Mesendoderm (in vitro differentiated cells): ENCODE measurements around the gene MACROD2.

Source experiments
- DNase-seq: peaks from one replicate; pipeline ENCODE4 v3.0.0; 2013
- H2AK5ac ChIP-seq: 2 replicates; pipeline ENCODE4 v1.6.1; 2013; ENCODE audit warnings: low read length, inconsistent platforms
- H2BK120ac ChIP-seq: 2 replicates; pipeline ENCODE4 v1.6.1; 2013; ENCODE audit warnings: low read depth, mild to moderate bottlenecking, low read length, moderate library complexity, mixed read lengths
- H2BK15ac ChIP-seq: replicated peaks from 2 replicates; pipeline ENCODE4 v1.6.1; 2013; ENCODE audit warnings: low read depth, mild to moderate bottlenecking, moderate library complexity
- H2BK5ac ChIP-seq: 2 replicates; pipeline ENCODE4 v1.6.1; 2013; ENCODE audit warnings: low read length, inconsistent platforms
- H3K18ac ChIP-seq: 2 replicates; pipeline ENCODE4 v1.6.1; 2013; ENCODE audit warnings: mild to moderate bottlenecking, low read length, mixed read lengths
- H3K23ac ChIP-seq: one replicate; pipeline ENCODE4 v1.6.1; 2013; ENCODE audit warnings: low read length
- H3K27ac ChIP-seq: 2 replicates; pipeline ENCODE4 v1.5.1; 2013; ENCODE audit warnings: low read depth, mild to moderate bottlenecking, inconsistent platforms, low read length, moderate library complexity
- H3K27me3 ChIP-seq: 2 replicates; pipeline ENCODE4 v1.6.1; 2013; ENCODE audit warnings: low read length, control low read depth, mild to moderate bottlenecking, inconsistent platforms; ENCODE audit not compliant: insufficient read depth, poor library complexity
- H3K36me3 ChIP-seq: 2 replicates; pipeline ENCODE4 v1.6.1; 2013; ENCODE audit warnings: low read length, inconsistent platforms; ENCODE audit not compliant: control insufficient read depth, insufficient read depth
- H3K4ac ChIP-seq: one replicate; pipeline ENCODE4 v1.6.1; 2013; ENCODE audit warnings: low read depth, mild to moderate bottlenecking, low read length, moderate library complexity
- H3K4me1 ChIP-seq: 2 replicates; pipeline ENCODE4 v1.6.1; 2013; ENCODE audit warnings: low read depth, low read length, inconsistent platforms; ENCODE audit not compliant: control insufficient read depth
- H3K4me2 ChIP-seq: 2 replicates; pipeline ENCODE4 v1.6.1; 2013; ENCODE audit warnings: low read length
- H3K4me3 ChIP-seq: 2 replicates; pipeline ENCODE4 v1.5.1; 2013; ENCODE audit warnings: mild to moderate bottlenecking, low read length
- H3K56ac ChIP-seq: one replicate; pipeline ENCODE4 v1.6.1; 2013; ENCODE audit warnings: low read length
- H3K79me1 ChIP-seq: 2 replicates; pipeline ENCODE4 v1.6.1; 2013; ENCODE audit warnings: low read length, inconsistent platforms
- H3K79me2 ChIP-seq: 2 replicates; pipeline ENCODE4 v1.6.1; 2013; ENCODE audit warnings: mild to moderate bottlenecking, low read length; ENCODE audit not compliant: control insufficient read depth, insufficient read depth
- H3K9ac ChIP-seq: 2 replicates; pipeline ENCODE4 v1.6.1; 2013; ENCODE audit warnings: low read length, inconsistent platforms
- H4K5ac ChIP-seq: one replicate; pipeline ENCODE4 v1.6.1; 2013; ENCODE audit warnings: low read length
- H4K8ac ChIP-seq: one replicate; pipeline ENCODE4 v1.6.1; 2013; ENCODE audit warnings: low read depth, mild to moderate bottlenecking, control low read depth, low read length, moderate library complexity
- WGBS: extraction: QIAGEN DNeasy Blood & Tissue Kit; methylation state at CpG from one replicate; pipeline ENCODE4 v1.1.7; 2013; ENCODE audit warnings: low lambda C conversion rate, missing lambda C conversion rate; ENCODE audit not compliant: insufficient coverage; ENCODE audit errors: extremely low coverage; 5-methylcytosine and 5-hydroxymethylcytosine counted together

MACROD2 gene

DNA sequence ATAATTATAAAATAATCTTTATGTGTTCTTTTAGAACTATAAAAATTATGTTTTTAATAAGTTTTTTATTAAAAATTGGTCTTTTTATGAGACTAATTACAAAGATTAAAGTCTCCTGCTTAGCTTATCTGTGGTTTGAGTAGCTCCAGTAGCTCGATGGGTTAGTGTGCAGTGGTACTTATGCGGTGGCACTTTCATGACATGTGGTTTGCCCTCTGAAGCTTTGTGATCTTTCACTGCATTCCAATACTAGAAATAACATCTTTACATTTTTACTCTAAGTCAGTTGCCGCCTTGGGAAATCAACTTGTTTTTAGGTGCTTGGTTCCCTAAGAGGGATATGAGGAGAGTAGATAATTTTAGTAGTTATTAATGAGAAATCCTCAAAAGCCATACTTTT lies 1041.6 kb downstream of the MACROD2 start:
- Histone ChIP-seq H3K27me3 (no peaks in the 10 kb centered on the region), H4K5ac (no peak overlapping the region), H4K8ac (no peak overlapping the region), H3K4me1 (no peaks in the 10 kb centered on the region), H3K4me3 (no peak overlapping the region), H3K27ac (no peak overlapping the region), H2BK5ac (no peak overlapping the region), H3K18ac (no peak overlapping the region), H2BK15ac (no peak overlapping the region), H3K4ac (no peak overlapping the region), H3K4me2 (no peak overlapping the region), H3K36me3 (no peaks in the 10 kb centered on the region), H2AK5ac (no peak overlapping the region), H2BK120ac (no peak overlapping the region), H3K23ac (no peak overlapping the region), H3K9ac (no peak overlapping the region), H3K79me1 (no peaks in the 10 kb centered on the region), H3K56ac (no peak overlapping the region), H3K79me2 (no peaks in the 10 kb centered on the region)
- no peak for DNase-seq
- no CpG with 5 or more reads among the region's 3 CpGs for WGBS

GRCh38 chr20:15039088-15039752 lies 1043.9 kb downstream of the MACROD2 start:
- WGBS: no CpG with 5 or more reads among the region's 2 CpGs
- H3K4me1 ChIP-seq: no peaks in the 10 kb centered on the region

GRCh38 chr20:15042723-15043122 lies 1047.4 kb downstream of the MACROD2 start:
- no peak overlapping the region for H3K4me2 ChIP-seq
- no peak overlapping the region for H3K4ac ChIP-seq
- H3K23ac ChIP-seq: no peak overlapping the region
- no peaks in the 10 kb centered on the region for H3K79me1 ChIP-seq
- no peak overlapping the region for H3K4me3 ChIP-seq
- H3K9ac ChIP-seq: no peak overlapping the region
- H4K5ac ChIP-seq: no peak overlapping the region
- no peaks in the 10 kb centered on the region for H3K36me3 ChIP-seq
- no peak overlapping the region for H4K8ac ChIP-seq
- H3K4me1 ChIP-seq: no peaks in the 10 kb centered on the region
- no peaks in the 10 kb centered on the region for H3K27me3 ChIP-seq
- H2BK15ac ChIP-seq: no peak overlapping the region
- no peak overlapping the region for H2BK5ac ChIP-seq
- WGBS: no CpG with 5 or more reads among the region's 1 CpG
- H3K79me2 ChIP-seq: no peaks in the 10 kb centered on the region
- no peak overlapping the region for H3K18ac ChIP-seq
- no peak overlapping the region for H3K56ac ChIP-seq
- H2AK5ac ChIP-seq: no peak overlapping the region
- H2BK120ac ChIP-seq: no peak overlapping the region
- DNase-seq: no peak
- H3K27ac ChIP-seq: no peak overlapping the region

More at GRCh38 chr20:15039088-15039752, 1043.9 kb downstream of the MACROD2 start:
- no peak for DNase-seq
- Histone ChIP-seq H3K27ac (no peak overlapping the region), H3K4me2 (no peak overlapping the region), H3K79me1 (no peaks in the 10 kb centered on the region), H2BK5ac (no peak overlapping the region), H2BK15ac (no peak overlapping the region), H3K4me3 (no peak overlapping the region), H2AK5ac (no peak overlapping the region), H3K36me3 (no peaks in the 10 kb centered on the region), H3K9ac (no peak overlapping the region), H3K4ac (no peak overlapping the region), H4K8ac (no peak overlapping the region), H3K18ac (no peak overlapping the region), H3K79me2 (no peaks in the 10 kb centered on the region), H3K56ac (no peak overlapping the region), H4K5ac (no peak overlapping the region), H3K27me3 (no peaks in the 10 kb centered on the region), H2BK120ac (no peak overlapping the region), H3K23ac (no peak overlapping the region)

GRCh38 chr20:15045246-15045645 lies 1049.9 kb downstream of the MACROD2 start:
- H3K4ac ChIP-seq: no peak overlapping the region
- H3K56ac ChIP-seq: no peak overlapping the region
- no peak overlapping the region for H3K4me2 ChIP-seq
- no peak overlapping the region for H2AK5ac ChIP-seq
- no peak overlapping the region for H2BK120ac ChIP-seq
- H3K79me1 ChIP-seq: no peaks in the 10 kb centered on the region
- H3K23ac ChIP-seq: no peak overlapping the region
- no peak overlapping the region for H3K4me3 ChIP-seq
- WGBS: no CpG with 5 or more reads among the region's 4 CpGs
- H2BK15ac ChIP-seq: no peak overlapping the region
- H2BK5ac ChIP-seq: no peak overlapping the region
- H3K9ac ChIP-seq: no peak overlapping the region
- H3K27ac ChIP-seq: no peak overlapping the region
- H3K4me1 ChIP-seq: no peaks in the 10 kb centered on the region
- H4K5ac ChIP-seq: no peak overlapping the region
- DNase-seq: no peak
- peak overlapping the region; percentile 56 for H4K8ac ChIP-seq
- no peaks in the 10 kb centered on the region for H3K27me3 ChIP-seq
- no peaks in the 10 kb centered on the region for H3K79me2 ChIP-seq
- H3K18ac ChIP-seq: no peak overlapping the region
- no peaks in the 10 kb centered on the region for H3K36me3 ChIP-seq

GRCh38 chr20:15047042-15047441 lies 1051.7 kb downstream of the MACROD2 start:
- H2AK5ac ChIP-seq: no peak overlapping the region
- H3K4me3 ChIP-seq: no peak overlapping the region
- no peak overlapping the region for H3K56ac ChIP-seq
- no peaks in the 10 kb centered on the region for H3K79me2 ChIP-seq
- no peaks in the 10 kb centered on the region for H3K36me3 ChIP-seq
- H3K4me1 ChIP-seq: no peaks in the 10 kb centered on the region
- H2BK15ac ChIP-seq: no peak overlapping the region
- no peak overlapping the region for H2BK5ac ChIP-seq
- H3K23ac ChIP-seq: no peak overlapping the region
- H3K18ac ChIP-seq: no peak overlapping the region
- no peak overlapping the region for H3K4me2 ChIP-seq
- H4K5ac ChIP-seq: no peak overlapping the region
- no CpG with 5 or more reads among the region's 2 CpGs for WGBS
- H3K4ac ChIP-seq: no peak overlapping the region
- DNase-seq: no peak
- no peaks in the 10 kb centered on the region for H3K27me3 ChIP-seq
- no peak overlapping the region for H4K8ac ChIP-seq
- no peaks in the 10 kb centered on the region for H3K79me1 ChIP-seq
- no peak overlapping the region for H2BK120ac ChIP-seq
- H3K27ac ChIP-seq: no peak overlapping the region
- no peak overlapping the region for H3K9ac ChIP-seq

DNA sequence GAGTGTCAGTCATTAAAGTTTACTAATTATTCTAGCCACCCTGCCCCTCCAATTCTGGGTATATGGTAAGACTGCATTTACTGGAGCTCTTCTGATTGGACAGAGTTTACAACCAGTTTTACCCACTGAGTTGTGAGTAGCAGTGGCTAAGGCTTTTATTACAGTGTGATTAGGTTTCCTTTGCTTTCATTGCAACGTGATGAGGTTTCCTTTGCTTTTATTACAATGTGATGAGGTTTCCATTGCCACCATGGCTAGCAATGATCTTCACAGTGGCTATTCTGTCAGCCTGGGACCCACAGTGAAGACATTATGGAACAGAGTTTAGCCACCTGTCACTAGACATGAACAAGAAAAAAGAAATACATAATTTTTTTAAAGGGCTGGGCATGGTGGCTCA lies 1052.3 kb downstream of the MACROD2 start:
- H3K79me2 ChIP-seq: no peaks in the 10 kb centered on the region
- H3K36me3 ChIP-seq: no peaks in the 10 kb centered on the region
- H4K8ac ChIP-seq: no peak overlapping the region
- no peak overlapping the region for H3K4me3 ChIP-seq
- no peak overlapping the region for H3K4me2 ChIP-seq
- H3K23ac ChIP-seq: no peak overlapping the region
- H2BK5ac ChIP-seq: no peak overlapping the region
- H3K27ac ChIP-seq: no peak overlapping the region
- no peaks in the 10 kb centered on the region for H3K27me3 ChIP-seq
- H2BK120ac ChIP-seq: no peak overlapping the region
- no peak overlapping the region for H2AK5ac ChIP-seq
- H3K4me1 ChIP-seq: no peaks in the 10 kb centered on the region
- no peak overlapping the region for H2BK15ac ChIP-seq
- DNase-seq: no peak
- no peak overlapping the region for H3K18ac ChIP-seq
- H3K4ac ChIP-seq: no peak overlapping the region
- H3K79me1 ChIP-seq: no peaks in the 10 kb centered on the region
- no peak overlapping the region for H3K9ac ChIP-seq
- no peak overlapping the region for H4K5ac ChIP-seq
- no peak overlapping the region for H3K56ac ChIP-seq
- WGBS: no CpG with 5 or more reads among the region's 1 CpG
